NCI-H526 treated with DMSO at 0.1 percent for 48 hours (cell line): Measurements from ENCODE around the gene CAB39.
"Not testable (repeated sequence)": the region's sequence is repeated elsewhere in the genome, so short reads cannot be mapped to it uniquely, and the experiment has no call there.

Experiments used
- DNase-seq: peaks from one replicate; lab custom pipeline; 2025; lab: John Stamatoyannopoulos, UW

The CAB39 gene

DNA sequence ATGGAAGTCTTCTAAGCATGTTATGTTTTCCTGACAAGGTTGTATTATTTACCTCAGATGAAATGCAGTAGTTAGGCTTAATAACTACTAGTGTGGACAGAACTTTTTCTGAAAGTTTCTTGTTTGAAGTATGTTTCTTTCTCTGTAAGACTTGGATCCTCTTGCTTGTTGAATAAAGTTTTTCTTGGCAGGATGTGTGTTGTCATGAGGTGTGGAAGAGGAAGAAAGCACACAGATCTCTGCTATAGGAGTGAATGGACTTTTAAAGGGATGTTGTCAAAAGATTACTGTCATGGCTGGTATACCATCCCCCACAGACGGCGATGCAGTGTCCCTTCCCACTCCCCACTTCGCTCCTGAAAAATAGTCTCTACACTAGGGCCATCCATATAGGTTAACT is 2.6 kb downstream of the CAB39 start:
- DNase-seq, result no peak

DNA sequence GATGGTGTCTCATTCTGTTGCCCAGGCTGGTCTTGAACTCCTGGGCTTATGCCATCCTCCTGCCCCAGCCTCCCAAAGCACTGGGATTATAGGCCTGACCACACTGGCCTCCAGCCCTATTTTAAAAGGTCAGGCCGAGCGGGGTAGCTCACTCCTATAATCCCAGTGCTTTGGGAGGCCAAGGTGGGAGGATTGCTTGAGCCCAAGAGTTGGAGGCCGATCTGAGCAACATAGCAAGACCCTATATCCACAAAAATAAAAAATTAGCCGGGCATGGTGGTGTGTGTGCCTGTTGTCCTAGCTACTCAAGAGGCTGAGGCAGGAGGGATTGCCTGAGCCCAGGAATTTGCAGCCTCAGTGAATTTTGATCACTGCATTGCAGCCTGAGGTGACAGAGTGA is 3.9 kb downstream of the CAB39 start:
- DNase-seq, result no peak

DNA sequence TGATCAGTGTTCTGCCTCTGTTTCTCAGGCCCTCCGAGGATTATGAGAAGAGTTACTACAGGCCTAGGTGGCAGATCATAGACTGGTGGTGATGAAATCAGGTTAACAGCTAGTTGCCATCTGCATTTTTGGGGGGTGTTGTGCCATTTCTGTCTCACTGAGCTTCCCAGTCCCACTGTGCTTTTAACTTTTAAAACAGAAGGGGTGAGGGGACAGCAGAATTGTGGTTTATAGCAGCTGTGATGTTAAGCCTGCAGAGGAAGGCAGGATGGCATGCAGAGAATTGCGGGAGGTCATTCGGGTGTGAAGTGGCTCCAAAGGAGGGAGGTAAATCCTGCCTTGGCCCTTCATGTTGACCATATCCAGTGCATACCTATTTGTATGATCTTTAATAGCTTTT is 5.0 kb downstream of the CAB39 start:
- no peak for DNase-seq

GRCh38 chr2:230719340-230719739 is 6.7 kb downstream of the CAB39 start:
- no peak for DNase-seq

DNA sequence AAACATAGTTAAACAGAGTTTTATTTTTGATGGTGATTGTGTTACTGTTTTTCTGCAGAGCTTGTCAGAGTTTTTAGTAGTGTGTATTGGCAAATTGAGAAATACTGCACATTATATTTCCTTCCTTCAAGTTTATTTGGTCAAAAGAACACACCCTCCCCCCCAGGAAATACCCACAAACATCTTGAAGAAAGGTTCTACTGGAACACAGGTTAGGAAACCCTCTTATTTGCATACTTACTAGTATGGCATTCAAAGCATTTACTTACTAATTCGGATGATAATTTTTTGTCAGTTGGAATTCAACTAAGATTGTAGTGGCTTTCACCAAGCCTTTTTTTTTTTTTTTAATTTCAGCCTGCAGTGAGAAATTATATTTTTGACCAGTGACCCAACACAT is 9.1 kb downstream of the CAB39 start:
- DNase-seq, result no peak

GRCh38 chr2:230722207-230722885 is 9.7 kb downstream of the CAB39 start:
- no peak for DNase-seq

GRCh38 chr2:230723363-230723762 is 10.7 kb downstream of the CAB39 start:
- no peak for DNase-seq

GRCh38 chr2:230724957-230725356 is 12.3 kb downstream of the CAB39 start:
- DNase-seq, result not testable (repeated sequence)

GRCh38 chr2:230731512-230731911 is 18.9 kb downstream of the CAB39 start:
- DNase-seq, result no peak

GRCh38 chr2:230732914-230733401 is 20.3 kb downstream of the CAB39 start:
- no peak for DNase-seq

GRCh38 chr2:230734247-230735175 is 21.9 kb downstream of the CAB39 start:
- no peak for DNase-seq

- no peak for DNase-seq
Measured at GRCh38 chr2:230735884-230736283, 23.2 kb downstream of the CAB39 start.

GRCh38 chr2:230737300-230737699 is 24.7 kb downstream of the CAB39 start:
- no peak for DNase-seq

DNA sequence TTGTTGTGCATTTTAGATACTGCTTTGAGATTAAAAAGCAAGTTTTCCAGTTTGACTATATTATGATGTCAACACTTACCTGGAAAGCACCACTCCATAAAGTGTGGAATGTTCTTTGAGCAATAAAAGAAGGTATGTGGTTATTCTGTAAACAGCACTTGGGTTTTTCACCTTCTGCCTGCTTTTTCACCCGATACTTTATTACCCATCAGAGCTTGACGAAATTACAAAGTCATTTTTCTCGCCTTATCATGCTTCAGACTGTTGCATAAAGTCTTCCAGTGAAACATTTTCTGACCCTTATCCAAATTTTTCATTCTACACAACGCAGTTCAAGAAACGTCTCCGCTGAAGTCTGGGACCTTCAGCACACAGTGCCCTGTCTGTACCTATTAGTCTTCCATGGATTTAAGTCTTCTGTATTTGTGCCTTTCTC is 25.2 kb downstream of the CAB39 start:
- no peak for DNase-seq

DNA sequence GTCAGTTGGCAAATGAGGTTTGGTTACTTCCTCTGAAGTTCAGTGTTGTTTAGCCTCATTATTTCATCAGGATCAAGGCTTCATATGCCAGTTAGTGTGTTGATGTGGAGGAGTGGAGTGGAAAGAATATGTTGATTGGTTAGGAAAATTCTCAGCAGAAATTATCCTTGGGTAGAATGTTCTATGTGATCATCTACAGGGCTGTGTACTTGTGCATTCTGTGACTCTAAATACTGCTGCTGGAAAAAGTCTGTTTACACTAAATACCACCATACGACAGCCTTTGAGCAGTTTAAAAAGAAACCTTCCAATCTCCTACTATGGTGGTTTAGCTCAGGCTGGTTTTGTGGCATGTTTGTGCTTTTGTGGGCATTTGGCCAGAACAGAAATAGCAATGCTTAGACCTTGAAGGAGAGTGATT is 25.8 kb downstream of the CAB39 start:
- DNase-seq, result no peak

DNA sequence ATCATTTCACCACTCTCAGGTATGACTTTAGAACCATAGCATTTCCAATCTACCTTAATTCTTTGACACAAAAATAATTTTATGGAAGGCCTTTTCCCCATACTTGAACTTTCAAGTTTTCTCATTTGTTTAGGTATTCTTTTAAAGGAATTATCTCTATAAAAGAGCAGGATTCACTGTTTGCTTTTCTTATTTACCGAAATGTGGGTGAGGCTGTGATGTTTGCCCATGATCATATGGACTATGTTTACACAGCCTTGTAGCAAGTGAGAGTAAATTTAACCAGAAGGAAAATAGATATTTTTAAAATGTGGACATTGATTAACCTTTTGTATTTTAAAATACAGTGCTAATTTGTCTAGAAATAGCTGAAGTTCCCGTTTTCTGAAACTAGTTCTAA is 26.3 kb downstream of the CAB39 start:
- DNase-seq, result no peak

DNA sequence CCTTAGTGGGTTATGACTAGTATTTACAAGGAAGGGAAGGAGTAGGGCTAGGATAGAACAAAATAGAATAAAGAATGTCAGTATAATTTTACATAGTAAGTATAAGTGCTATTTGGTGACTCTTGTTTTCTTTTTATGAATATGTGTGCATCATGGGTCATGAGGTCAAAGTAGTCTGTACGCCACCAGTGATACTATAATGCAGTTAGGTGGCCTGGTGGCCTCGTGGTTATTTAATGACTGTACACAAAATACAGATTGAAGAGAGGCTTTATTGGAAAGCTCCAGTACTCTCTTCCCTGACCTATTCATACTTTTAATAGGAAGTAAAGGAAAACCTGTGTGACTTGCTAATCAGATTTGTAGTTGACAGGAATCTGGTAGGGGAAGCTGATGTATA is 27.3 kb downstream of the CAB39 start:
- no peak for DNase-seq

DNA sequence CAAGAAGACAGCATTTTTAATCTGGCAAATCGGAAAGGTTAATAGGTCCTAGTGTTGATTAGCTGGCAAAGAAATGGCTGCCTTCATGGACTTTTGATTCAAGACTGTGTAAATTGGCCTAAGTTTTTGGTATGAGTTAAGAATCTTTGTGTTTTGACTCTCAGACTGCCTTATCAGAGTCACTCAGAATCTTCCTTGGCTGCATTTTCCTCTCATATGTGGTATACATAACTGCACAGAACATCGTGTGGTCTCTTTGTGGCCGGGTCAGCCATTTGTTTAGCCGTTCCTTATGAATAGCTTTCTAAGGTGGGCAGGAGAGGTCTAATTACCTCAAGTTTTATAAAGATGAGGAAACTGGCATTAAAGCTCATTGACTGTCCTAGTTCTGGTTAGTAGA is 30.1 kb downstream of the CAB39 start:
- DNase-seq, result no peak

DNA sequence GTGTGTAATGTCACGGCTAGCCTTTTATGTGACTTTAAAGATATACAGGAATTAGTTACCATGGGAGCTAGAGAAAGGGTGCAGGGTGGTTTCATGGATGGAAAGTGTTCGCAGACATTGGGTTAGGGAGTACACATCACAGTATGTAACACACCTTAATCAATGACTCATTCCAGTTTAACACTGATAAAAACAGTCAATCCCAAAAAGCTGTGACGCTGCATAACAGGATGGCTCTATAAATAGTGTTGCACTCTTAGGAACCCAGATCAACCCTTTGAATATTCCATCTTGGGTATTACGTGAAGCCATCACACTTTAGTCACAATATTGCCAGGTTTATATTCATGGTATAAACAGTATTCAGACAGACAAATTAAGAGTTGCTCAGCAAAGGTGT is 33.6 kb downstream of the CAB39 start:
- DNase-seq, result no peak

- DNase-seq, result no peak
Measured at GRCh38 chr2:230748087-230748486, 35.4 kb downstream of the CAB39 start.

DNA sequence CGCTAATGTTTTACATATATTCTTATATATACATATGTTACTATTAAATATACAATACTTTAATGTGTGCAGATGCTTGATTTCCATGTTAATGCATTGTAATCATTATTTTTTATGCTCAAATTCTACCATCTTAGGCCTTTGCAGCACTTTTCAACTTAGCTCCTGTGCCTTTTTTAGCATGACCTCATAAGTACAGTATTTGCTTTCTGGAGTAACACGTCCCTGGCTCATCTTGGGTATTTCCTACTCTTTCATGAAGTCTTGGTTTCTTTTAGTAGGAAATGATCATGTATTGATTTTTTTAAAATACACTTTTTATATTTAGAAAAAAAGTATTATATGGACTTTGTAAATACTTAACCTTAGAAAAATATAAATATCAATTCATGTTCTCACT is 36.5 kb downstream of the CAB39 start:
- DNase-seq, result no peak

DNA sequence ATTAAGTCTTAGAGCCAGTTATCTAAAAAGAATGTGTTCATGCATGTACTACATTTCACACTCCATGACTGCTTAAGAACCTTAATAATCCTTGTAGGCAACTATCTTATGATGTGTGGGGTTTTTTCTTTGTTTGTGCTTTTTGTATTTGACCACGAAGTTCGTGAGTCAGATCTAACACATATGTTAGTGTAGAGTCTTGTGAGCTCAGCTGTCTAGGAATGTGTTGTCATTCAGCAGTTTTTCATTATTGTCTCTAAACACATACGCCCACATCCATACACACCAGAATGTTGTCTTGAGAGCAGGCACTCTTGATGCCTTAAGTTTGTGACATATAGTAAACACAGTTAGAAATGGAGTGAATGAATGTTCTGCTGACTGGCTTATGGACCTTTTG is 38.4 kb downstream of the CAB39 start:
- no peak for DNase-seq

DNA sequence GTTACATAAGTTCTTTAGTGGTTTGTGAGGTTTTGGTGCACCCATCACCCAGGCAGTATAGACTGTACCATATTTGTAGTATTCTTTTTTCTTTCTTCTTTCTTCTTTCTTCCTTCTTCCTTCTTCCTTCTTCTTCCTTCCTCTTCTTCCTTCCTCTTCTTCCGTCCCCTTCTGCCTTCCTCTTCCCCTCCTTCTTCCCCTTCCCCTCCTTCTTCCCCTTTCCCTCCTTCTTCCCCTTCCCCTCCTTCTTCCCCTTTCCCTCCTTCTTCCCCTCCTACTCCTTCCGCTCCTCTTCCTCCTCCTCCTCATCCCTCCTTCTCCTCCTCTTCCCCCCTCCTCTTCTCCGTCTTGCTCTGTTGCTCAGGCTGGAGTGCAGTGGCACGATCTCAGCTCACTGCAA is 41.6 kb downstream of the CAB39 start:
- no peak for DNase-seq
